IPS-NIHi7 (cell line): ENCODE data around the gene ZNF143.
"Not testable (repeated sequence)": the region's sequence is repeated elsewhere in the genome, so short reads cannot be mapped to it uniquely, and the experiment has no call there.

Source experiments
- DNase-seq: peaks from one replicate; pipeline ENCODE4 v3.0.0; 2012; ENCODE audit warnings: mixed read lengths; ENCODE audit errors: extremely low spot score

Gene ZNF143

DNA sequence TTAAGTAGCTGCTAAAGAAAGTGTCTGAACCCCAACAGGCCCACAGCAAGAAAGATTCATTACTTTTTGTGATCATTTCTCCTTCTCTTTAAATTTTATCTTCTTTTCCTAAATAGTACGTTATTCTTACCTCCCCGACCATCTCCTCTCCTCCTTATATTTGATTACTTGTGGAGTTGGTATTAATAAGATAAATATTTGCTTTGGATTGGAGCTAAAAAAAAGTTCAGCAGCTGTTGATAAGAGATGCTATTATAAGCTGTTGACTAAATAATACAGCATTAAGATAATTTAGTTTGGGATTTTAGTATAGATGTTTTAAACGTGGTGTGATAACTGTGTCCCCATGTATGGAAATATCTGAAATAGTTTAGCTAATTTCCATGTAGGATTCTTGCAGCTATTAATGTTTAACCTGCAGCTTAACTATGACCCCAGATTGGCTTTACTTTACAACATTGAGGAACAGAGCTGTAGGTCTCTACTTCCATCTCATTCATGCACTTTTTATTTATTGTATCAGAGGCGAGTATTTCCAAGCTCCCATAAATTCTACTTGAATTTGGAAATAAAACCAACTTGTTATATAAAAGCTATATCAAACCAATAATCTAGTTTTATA lies 37.8 kb downstream of the ZNF143 start:
- DNase-seq, result no peak

DNA sequence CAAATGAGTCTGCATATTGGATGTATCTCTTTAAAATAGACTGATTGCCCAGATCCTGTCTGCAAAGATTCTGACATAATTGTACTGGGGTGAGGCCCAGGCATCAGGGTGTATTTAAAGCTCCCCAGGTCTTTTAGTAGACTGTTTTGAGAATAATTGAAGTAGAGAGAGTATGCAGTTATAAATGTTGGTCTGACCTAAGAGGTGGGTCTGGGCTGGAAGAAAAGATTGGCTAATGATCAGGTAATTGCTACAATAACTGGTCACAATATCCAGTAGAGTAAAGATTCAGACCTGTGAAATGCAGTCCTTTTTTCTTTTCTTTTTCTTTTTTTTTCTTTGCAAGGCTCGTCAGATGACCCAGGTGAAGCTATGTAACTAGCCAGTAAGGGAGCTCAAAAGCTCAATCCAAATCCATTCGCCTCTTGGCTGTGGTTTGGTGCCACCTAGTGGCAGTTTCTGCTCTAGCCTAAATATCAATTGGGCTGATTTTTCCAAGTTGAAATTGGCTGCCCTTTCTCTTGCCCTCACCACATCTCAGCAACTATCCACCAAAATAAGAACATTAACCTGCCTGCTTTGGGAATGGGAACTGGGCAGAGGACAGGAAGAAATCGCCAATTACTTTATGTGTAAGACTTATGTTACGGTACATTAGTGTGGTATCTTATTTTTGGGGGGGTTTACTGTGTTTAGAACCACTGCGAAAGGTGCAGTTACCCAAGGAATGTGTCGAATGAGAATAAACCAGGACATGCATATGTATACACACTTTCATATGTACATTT lies 45.9 kb downstream of the ZNF143 start:
- peak; percentile 87 for DNase-seq

DNA sequence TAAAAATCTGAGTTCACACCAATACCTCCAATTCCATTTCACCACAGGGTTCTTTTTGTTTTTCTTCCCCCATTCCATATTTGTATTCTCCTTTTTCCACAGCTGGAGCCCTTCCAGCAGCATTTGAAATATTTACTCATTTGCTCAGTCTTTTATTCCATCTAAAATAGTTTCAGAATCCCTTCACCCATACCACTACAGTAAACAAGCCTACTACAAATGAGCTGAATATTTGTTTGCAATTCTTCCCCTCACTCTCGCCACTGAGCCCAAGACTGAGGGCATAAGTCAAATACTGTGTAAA lies 46.4 kb downstream of the ZNF143 start:
- no peak for DNase-seq

DNA sequence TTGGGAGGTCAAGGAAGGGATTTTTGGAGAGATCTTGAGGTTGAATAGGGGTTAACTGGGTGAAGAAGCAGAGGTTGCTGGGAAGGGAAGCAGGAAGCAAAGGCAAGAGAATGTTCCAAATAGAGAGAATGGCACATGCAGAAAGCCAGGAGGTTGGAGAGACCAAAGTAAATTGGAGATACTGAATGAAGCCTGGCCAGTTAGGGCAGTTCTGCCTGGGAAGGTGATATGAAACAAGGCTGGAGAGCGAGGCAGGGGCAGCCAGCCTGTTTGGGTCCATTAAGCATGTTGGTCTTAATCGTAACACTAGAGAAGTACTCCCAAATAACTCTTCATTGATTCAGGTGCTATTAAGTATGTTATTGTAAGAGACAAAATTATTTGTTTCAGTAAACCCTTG lies 48.2 kb downstream of the ZNF143 start:
- DNase-seq, result no peak

DNA sequence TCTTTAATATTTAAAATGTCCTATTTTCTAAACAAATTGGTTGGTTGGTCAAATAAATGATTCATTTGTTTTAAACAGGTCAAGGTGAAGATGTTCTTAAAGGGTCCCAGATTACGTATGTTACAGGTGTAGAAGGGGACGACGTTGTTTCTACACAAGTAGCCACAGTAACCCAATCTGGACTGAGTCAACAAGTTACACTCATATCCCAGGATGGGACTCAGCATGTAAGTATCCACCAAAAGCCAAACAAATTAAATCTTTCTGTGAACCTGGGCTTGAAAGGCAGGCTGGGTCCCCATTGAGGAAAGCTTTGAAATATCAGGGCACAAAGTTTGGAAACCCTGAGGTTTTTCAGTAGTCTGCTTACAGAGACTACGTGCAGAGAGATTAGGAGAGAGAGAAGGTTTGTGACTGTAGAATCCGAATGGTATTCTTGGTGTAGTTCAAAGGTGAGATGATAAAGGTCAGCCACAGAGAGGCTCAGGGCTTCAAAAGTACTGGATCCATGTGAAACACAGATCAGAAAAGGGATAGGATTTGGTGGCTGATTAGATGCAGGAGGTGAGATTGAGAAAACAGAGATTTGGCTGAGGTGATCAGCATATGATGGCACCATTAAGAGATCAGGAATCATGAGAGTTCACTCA lies 51.7 kb downstream of the ZNF143 start:
- DNase-seq, result no peak

DNA sequence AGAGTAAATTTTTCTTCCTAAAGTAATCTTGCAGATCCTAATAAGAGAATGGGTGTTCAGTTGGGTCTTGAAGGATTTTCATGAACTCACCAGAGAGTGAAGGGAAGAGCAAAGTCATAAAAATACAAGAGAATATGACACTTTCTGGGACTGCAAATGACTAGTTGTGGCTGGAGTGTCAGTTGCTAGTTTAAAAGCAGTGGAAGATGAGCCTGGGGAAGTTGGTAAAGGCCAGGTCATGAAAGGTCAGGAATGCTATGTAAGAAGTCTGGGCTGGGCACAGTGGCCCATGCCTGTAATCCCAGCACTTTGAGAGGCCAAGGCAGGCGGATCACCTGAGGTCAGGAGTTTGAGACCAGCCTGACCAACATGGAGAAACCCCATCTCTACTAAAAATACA lies 53.8 kb downstream of the ZNF143 start:
- not testable (repeated sequence) for DNase-seq

DNA sequence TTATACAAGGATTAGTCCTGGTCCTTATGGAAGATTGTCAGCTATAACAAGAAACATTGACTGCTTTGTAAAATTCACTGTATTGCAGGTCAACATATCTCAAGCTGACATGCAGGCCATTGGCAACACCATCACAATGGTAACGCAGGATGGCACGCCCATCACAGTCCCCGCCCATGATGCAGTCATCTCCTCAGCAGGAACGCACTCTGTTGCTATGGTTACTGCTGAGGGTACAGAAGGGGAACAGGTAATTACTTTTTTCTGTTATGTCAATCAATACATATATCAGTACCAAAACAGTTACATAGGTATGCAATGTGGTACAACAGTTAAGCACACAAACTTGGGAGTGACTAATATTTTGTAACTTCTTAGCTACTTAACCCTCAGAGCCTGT lies 55.3 kb downstream of the ZNF143 start:
- DNase-seq, result peak; percentile 66

DNA sequence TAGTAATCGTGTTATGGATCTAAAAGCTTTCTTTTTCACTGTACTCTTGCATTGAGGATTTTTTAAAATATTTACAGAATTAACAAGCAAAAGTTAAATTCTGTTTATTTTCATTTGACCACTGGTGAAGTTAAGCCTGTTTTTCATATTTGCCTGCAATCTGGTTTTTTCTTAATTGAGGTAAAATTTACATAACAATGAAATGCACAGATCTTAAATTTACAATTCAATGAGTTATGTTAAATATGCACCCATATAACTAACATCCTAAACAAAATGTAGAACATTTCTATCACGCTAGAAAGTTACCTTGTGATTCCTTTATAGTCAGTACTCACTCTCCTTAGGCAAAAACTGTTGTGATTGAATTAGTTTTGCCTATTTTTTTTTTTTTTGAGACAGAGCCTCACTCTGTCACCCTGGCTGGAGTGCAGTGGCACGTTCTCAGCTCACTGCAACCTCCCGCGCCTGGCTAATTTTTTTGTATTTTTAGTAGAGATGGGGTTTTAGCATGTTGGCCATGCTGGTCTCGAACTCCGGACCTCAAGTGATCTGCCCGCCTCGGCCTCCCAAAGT lies 58.1 kb downstream of the ZNF143 start:
- DNase-seq, result no peak

DNA sequence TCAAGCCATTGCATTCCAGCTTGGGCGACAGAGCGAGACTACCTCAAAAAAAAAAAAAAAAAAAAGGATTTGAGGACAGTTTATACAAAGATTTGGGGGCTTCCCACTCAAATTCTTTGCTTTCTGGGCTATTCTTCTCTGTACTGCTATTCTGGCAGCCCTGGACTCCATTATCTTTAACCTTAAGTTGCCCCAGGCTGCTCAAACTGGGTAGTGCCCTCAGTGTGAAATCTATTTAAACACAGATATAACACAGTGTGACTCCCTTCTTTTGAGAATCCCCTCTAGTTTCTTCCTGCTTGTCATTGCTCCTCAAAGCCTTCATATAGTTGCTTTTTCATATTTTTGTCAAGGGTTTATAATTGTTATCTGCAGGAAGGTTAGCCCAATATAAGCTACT lies 63.2 kb downstream of the ZNF143 start:
- DNase-seq, result no peak

DNA sequence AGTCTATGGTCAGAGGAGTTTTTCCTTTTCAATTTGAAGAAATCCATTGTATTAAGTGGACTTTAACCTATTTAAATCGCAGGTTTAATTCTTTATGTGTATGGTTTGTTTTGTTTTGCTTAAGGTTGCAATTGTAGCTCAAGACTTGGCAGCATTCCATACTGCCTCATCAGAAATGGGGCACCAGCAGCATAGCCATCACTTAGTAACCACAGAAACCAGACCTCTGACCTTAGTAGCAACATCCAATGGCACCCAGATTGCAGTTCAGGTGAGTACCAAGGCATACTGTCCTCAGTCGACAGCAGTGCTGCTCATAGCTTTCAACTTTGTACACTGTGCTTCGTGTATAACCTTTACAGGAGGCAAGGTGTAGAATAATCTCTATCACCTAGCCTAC lies 64.3 kb downstream of the ZNF143 start:
- DNase-seq, result no peak

DNA sequence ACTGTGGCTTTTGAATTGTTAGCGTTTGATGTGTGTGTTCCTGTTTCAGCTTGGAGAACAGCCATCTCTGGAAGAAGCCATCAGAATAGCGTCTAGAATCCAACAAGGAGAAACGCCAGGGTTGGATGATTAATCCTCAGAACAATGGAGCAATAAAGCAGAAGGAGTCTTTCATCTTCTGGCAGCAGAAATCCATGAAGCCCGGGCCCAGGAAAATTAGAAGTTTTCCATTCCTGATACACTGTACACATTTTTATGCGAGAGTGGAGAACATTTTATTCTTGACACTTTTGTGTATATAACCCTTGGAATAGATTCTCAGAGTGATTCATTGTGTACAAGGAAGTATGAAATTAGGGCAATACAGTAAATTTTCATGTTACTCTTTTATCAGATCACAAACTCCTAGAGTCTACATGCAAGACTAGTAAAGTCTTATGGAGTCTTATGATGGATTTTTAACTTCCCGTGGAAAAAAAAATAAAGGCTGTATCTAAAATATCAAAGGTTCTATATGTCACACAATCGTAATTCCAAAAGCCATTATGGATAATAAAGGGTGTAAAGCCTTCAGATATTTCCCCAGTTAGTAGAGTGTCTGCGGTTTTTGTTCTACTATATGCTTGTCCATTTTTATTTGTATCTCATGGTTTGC lies 66.8 kb downstream of the ZNF143 start:
- no peak for DNase-seq

DNA sequence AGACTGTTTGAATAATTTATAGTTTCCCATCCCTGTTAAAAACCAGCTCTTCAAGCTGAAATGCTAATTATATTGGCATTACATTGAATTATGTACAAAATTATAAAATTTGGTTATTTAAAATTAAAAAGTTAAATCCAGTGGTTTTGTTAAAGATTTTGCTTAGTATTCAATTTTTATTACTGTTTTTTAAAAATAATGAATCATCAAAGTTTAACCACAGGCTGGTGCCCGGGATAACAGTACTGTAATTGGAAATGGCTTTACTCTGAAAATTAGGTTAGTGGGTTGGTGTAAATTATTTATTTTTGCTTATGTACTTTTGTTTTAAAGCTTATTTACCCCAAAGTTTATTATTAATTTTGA lies 67.3 kb downstream of the ZNF143 start:
- DNase-seq, result no peak

DNA sequence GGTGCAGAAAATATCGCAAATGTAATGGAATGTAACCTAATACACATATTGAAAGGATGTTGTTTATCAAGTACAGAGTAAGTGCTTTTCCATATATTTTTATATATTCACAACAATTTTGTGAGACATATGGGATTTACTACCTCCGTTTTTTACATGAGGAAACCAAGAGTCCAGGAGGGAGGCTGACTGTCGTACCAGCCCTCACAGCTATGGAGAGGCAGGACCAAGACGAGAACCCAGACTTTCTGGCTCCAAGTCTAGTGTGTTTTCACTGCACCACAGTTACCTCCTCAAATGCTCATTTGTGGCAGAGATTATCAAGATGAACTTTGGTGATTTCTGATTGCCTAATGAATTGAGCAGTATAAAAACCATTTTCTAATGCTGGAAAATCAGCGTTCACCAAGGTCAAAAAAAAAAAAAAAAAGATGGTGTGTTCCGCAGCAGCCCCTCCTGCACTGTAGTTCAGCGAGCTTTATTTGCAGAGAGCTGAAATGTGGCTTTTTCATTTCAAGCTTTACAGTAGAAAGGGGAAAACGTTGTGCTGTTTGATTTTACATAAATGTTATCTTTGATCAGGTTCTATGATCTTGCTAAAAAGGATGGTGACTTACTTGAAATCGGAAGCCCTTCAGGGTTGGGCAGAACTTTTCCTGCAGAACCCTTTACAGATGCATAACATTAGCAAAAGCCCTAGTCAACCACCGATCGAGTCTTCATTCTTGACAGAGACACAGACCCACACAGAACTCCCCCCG lies 67.9 kb downstream of the ZNF143 start:
- DNase-seq, result no peak

DNA sequence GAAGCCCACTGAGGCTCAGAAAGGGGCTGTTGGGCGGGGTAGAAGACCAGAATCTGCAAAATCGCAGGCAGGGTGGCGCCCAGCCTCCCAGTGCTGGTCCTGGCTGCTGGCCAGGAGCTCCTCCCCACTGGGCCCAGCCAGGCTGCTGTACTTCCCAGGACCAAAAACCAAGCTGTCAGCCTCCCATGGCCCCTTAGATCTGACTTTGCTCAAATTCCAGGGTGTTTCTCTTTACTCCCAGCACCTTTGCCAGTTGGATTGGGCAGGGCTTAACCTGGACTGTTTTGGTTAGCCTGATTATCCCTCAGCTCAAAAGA lies 68.5 kb downstream of the ZNF143 start:
- peak; percentile 48 for DNase-seq

DNA sequence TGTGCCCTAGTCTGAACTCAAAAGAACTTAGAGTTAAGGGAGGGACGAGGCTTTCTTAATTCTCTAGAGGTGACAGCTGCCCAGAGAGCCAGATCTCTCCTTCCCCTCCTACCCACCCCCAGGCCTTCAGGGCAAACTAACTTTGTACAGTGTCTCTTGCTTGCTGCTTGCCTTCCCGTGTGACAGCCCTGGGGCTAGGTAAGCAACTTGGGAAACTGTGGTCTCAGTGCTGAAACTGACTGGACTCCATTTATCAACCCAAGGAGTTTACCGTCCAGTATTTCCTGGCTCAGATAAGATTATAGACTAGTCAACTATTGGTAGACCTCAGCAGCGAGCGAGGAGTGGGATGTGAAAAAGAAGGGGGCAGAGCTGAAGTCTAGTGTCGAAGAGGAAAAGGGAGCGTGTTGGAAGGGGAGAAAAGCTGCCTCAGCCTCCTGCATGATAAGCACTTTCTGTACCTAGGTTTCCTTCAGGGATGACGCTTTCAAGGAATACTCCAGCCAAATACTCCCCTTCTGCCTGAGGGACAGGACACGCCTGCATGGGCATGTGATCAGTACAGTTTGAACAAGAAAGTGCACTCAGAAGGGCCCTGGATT lies 69.3 kb downstream of the ZNF143 start:
- DNase-seq, result no peak

DNA sequence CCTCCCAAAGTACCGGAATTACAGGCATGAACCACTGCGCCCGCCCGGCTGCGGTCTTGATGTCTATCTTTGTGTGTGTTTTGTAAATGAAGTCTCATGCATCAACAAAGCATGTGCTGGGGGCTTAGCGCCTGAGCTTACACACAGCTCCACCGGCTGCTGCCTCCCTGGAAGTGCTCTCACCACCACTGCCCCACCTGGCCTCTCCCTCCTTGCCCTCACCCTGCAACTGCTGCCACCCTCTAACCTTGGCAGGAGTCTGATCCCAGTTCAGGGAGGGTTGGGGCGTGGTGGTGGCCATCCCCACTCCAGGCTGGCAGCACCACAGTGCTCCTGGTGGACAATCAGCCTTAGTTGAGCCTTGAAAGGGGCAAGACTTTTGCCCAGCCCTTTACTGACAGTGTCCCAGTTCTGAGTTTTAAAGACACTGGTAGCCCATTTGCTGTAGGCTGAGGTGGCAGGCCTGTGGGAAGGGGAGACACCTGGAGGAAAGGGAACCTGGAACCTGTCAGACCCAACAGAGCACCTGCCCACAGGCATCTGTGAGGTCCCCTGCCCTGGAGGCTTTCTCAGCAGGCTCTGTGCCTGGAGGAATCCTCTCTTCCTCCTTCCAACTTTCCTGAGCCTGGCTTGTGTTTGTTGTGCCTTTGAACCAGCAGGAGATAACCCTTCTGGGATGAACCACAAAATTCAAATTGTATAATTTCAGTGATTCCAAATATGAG lies 70.3 kb downstream of the ZNF143 start:
- DNase-seq, result peak; percentile 26

DNA sequence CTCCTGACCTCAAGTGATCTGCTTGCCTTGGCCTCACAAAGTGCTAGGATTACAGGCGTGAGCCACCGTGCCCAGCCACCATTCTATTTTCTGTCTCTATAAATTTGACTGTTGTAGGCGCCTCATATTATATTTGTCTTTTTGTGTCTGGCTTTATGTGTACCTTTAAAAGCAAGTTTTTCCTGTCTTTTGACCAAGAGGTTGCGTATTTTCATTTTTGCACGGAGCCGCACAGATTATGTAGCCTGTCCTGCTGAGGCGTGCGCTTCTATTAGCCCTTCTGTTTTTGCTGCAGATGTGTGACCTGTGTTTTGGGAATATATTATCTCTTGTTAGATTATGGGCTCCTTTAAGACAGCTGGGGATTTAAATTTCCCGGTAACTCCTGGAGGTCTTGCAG lies 72.2 kb downstream of the ZNF143 start:
- DNase-seq, result no peak

DNA sequence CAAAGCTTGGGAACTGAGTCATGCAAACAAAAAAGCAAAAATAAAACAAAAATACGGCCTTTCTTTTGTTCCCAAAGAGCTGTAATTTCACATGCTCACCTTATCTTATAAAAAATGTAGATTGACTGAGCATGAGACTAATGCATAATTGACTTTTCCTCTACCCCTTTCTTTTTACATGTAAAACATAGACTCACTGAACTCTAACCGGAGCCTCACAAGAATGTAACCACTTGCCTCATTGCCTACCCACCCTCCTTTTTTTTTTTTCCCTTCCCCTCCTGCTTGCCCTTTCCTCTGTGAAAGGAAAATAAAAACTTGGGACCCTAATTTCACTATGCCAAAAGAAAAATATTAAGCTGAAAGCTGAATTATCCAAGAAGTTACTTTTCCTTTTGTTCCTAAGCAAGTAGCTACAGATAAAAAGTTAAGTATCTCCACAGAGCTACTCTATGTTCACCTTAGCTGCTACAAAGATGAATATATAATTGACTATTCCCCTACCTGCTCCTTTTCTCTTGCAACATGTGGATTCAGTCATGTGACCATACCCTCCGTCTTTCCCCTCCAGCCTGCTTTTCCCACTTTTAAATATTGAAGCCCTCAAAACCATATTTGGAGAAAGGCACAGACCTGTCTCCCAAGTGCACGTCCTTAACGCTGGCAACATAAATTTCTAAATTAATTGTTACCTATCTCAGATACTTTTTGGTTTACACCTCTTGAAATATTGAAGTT lies 73.1 kb downstream of the ZNF143 start:
- DNase-seq, result no peak

DNA sequence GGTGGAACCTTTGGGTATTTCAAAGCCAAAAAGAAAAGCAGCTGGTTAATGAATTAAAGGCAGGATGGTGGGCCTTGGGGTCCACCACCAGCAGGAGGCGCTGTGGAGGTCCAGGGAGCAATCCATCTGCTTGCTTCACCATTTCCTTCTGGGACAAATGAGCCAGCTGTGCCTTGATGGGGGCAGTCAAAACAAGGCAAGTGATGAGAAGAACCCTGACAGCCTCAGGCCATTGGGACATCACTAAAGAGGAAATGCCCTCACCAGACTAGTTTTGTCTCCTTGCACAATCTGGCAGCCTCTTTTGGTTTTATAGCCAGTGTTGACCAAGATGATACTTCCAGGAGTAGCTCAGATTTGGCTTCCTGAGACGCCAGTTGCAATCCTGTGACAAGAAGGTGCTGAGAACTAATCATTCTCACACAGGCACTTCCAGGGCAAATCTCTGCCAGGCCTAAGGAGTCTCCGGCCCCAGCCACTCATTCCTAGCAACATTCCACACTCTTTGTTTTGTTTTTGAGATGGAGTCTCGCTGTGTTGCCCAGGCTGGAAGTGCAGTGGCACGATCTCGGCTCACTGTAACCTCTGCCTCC lies 74.5 kb downstream of the ZNF143 start:
- DNase-seq, result peak; percentile 82

DNA sequence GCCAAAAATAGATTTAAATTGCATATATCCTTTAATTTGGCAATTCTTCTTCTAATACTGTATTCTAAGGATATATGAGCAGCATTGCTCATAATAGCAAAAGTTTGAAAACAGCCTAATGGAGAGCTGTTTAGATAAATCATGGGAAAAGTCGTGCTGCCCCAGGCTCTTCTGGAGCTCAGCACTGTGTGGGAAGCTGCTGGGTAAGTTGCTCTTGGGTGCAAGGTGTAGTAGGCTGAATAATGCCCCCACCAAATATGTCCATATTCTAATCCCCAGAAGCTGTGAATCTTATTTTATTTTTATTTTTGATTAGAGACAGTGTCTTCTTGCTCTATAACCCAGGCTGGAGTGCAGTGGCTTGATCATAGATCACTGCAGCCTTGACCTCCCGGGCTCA lies 77.7 kb downstream of the ZNF143 start:
- DNase-seq, result no peak
